ENCODE results near the gene MED27.

DNA sequence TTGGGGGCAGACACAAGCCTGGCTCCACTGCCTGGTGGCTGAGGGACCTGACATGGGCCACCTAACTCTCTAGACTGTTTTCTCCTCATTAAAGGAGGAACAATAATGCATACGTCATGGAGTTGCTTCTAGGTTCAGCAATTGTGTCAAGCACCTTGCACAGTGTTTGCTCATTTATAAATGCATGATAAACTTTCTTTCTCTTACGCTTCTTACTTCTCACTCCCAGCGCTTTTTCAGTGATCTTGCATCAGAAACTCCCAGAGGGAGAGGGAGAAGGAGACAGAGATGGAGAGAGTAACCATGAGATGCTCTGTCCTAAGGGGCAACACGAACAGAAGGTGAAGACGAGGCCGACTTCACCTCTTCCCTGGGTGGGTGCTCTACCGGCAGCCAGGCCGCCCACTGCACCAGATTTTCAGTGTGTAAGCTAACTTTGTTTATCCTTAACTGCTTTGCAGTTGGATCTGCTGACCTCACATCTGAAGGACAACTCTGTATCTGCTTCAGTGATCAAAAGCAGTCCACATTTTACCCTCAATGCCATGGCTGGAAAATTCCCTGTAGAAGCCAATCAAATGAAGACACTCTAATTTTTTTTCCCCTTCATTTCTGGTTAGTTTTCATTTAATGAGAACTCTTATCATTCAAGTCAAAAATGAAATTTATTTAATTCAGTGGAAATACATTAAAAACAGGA, 35.3 kb downstream of the MED27 start:
- no peak for TF ChIP-seq POLR2A (IDR thresholded peaks at IDR 0.05)
- TF ChIP-seq, protein P1, sequence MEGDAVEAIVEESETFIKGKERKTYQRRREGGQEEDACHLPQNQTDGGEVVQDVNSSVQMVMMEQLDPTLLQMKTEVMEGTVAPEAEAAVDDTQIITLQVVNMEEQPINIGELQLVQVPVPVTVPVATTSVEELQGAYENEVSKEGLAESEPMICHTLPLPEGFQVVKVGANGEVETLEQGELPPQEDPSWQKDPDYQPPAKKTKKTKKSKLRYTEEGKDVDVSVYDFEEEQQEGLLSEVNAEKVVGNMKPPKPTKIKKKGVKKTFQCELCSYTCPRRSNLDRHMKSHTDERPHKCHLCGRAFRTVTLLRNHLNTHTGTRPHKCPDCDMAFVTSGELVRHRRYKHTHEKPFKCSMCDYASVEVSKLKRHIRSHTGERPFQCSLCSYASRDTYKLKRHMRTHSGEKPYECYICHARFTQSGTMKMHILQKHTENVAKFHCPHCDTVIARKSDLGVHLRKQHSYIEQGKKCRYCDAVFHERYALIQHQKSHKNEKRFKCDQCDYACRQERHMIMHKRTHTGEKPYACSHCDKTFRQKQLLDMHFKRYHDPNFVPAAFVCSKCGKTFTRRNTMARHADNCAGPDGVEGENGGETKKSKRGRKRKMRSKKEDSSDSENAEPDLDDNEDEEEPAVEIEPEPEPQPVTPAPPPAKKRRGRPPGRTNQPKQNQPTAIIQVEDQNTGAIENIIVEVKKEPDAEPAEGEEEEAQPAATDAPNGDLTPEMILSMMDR (IDR thresholded peaks at IDR 0.05) = no peak
